GM13977 (cell line): ENCODE results near the gene ZNF736.
"Not testable (repeated sequence)": the region's sequence is repeated elsewhere in the genome, so short reads cannot be mapped to it uniquely, and the experiment has no call there.

ENCODE experiments used
- DNase-seq: peaks from one replicate; pipeline ENCODE4 v3.0.0; 2012; ENCODE audit warnings: low spot score
- CTCF ChIP-seq: IDR thresholded peaks from 2 replicates; pipeline ENCODE4 v1.5.1; 2012; ENCODE audit warnings: mild to moderate bottlenecking, control low read depth; ENCODE audit not compliant: insufficient read depth; ENCODE audit errors: extremely low read depth, missing control alignments
- in situ Hi-C: fragments of 300-500 bp; cut with MboI; formaldehyde crosslinking; loops from one replicate; pipeline ENCODE4 v1.12.0; 2022; ENCODE audit warnings: low sequenced_read_pairs, low pct_unique_long_range_greater_than_20kb, mixed read lengths, inconsistent platforms; ENCODE audit not compliant: unreplicated experiment

The ZNF736 gene

GRCh38 chr7:64320547-64321513 is 7.1 kb downstream of the ZNF736 start:
- in situ Hi-C loops: loop anchor here (25.0 kb wide), 1 partner anchor 591 kb away; the partner anchor contains the start of gene ZNF273
- DNase-seq: no peak
- TF ChIP-seq CTCF: peak; percentile 30

DNA sequence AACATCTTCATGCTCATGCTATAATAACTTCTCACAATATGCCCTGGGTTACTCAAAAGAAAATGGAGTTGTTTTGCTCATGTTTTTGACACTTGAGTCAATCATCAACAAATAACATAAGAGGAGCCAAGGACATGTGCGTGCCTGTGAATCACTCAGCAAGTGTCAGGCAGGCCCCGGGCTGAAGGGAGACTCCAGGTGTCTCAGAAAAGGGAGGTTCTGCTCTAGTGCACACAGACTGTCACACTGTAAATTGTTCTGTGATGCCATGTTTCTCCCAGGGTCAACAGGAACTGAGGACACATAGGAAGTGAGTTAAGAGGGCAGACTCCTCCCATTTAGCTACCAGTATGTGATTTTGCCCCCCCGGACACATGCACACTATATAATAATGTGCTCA is 10.4 kb downstream of the ZNF736 start:
- DNase-seq: not testable (repeated sequence)
- in situ Hi-C loops: loop anchor here (25.0 kb wide), 1 partner anchor 588 kb away; the partner anchor contains the start of gene ZNF273

DNA sequence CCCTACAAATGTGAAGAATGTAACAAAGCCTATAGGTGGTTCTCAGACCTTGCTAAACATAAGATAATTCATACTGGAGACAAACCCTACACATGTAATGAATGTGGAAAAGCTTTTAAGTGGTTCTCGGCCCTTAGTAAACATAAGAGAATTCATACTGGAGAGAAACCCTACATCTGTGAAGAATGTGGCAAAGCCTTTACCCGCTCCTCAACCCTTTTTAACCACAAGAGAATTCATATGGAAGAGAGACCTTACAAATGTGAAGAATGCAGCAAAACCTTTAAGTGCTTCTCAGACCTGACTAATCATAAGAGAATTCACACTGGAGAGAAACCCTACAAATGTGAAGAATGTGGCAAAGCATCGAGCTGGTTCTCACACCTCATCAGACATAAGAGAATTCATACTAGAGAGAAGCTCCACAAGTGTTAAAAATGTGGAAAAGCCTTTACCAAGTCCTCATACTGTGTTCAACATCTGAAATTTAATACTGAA is 35.0 kb downstream of the ZNF736 start:
- DNase-seq, in situ Hi-C loops: not testable (repeated sequence)

DNA sequence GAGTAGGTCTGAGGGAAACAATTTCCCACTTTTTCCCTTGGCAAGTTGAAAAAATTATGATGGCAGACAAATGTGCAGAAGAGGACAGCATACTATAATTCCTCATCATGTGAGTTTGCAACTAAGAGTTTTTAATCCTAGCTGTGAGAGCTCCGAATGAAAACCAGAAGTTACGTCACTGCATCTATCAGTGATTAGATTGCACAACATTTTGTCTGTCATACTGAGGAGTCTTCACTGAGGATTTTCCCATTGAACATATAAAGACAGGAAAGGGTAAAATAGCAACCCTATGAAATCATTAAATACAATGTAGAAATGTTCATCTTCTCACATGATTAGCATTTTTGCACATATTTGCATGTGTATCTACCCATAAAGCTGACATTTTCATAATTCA is 45.8 kb downstream of the ZNF736 start:
- in situ Hi-C loops: no loop called here
- no peak for TF ChIP-seq CTCF

DNA sequence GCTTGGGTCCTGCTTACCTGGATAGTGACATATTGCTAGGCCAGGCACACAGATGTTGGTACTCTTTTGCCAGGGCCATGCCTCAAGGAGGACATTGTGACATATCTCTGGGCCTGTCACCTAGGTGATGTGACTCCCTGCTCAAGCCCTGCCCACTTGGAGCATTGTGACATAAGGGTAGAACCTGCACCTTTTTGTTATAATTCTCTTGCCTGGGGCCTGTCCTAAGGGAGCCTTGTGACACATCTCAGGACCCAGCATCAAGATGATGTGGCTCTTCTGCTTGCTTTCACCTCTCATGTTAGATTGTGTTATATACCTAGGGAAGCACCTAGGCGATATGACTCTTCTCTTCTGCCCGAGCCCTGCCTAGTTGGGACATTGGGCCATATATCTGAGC is 57.4 kb downstream of the ZNF736 start:
- DNase-seq: no peak
- no peak for TF ChIP-seq CTCF
- in situ Hi-C loops: no loop called here

More for the DNA sequence above, 45.8 kb downstream of the ZNF736 start:
- no peak for DNase-seq

GRCh38 chr7:64373017-64373416 is 59.3 kb downstream of the ZNF736 start:
- in situ Hi-C loops: no loop called here
- TF ChIP-seq CTCF: no peak
- DNase-seq: no peak

DNA sequence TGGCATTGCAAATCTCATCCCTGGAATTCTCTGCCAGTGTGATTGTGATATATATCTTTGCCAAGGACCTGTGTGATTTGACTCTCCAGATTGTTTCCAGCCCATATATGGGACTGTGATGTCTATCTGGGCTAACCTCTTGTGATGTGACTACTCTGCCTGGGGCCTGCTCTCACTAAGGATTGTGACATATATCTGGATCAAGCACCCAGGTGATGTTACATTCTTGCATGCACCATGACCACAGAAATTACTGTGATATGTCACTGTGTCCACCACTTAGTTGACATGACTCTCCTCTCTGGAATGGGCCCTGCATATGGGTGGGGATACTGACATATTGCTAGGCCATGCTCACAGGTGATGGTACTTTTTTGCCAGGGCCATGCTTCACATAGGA is 86.6 kb downstream of the ZNF736 start:
- in situ Hi-C loops: no loop called here
- no peak for DNase-seq

More for the DNA sequence above, 86.6 kb downstream of the ZNF736 start:
- no peak for TF ChIP-seq CTCF
